Measurements from ENCODE around the gene RASSF8. TPM values are rescaled to one million over a fixed set of nuclear protein-coding genes. Genes with fewer than 3 reads are reported as not detected.

The RASSF8 gene, protein sequence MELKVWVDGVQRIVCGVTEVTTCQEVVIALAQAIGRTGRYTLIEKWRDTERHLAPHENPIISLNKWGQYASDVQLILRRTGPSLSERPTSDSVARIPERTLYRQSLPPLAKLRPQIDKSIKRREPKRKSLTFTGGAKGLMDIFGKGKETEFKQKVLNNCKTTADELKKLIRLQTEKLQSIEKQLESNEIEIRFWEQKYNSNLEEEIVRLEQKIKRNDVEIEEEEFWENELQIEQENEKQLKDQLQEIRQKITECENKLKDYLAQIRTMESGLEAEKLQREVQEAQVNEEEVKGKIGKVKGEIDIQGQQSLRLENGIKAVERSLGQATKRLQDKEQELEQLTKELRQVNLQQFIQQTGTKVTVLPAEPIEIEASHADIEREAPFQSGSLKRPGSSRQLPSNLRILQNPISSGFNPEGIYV
- total RNA-seq = 14.6 and 27.4 TPM in 2 replicates
- 8.1 TPM for polyA plus RNA-seq (2012)

DNA sequence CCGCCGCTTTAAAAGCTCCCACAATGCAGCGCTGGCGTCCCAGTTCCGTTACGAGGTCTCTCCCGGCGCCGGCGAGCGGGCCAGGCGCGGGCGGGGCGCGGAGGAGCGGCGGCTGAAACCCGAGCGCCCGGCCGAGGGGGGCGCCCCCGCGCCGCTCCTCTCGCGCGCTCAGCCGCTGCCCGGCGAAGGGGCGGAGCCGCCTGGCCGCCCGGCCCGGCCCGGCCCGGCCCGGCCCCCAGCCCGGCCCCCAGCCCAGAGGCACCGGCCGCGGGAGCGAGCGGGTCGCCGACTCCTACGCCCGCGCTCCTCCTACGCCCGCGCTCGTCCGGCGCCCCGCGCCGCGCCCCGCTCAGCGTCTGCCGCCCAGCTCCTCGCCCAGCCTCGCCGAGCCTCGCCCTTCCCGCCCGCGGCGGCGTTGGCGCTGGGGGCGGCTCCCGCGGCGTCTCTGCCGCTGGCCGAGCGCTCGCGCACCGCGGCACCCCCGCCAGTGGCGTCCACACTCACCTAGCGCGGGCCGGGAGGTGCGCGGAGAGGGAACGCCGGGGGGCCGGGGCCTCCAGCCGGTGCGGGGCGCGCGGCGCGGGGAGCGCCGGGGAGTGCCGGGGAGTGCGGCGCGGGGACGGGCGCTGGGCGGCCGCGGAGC lies at the start of gene RASSF8:
Gene RASSF8, plus strand, starts transcription at position 255 of the 643 bp plus-strand sequence. CDS start 96,662 bp downstream, outside the sequence.
- peak; percentile 83 for DNase-seq (ENCODE audit: low read depth)

DNA sequence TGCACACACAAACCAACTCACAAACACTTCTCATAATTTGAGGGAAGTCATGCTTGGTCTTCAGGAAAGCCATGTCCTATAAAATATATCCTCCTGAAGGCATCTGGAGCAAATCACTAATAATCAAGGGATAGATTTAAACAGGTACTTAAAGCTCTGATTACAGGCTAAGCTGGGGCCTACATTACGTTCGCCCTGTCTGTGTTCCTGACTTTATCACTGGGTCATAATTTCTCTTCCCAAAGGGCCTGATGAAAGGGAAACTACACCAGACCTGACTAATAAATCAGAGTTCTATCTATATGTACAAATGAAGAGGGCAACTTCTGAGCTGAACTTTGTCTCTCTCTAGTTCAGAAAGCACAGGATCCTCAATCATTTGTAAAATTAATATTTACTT lies 43.9 kb upstream of the RASSF8 start:
- no peak for DNase-seq (ENCODE audit: low read depth)

DNA sequence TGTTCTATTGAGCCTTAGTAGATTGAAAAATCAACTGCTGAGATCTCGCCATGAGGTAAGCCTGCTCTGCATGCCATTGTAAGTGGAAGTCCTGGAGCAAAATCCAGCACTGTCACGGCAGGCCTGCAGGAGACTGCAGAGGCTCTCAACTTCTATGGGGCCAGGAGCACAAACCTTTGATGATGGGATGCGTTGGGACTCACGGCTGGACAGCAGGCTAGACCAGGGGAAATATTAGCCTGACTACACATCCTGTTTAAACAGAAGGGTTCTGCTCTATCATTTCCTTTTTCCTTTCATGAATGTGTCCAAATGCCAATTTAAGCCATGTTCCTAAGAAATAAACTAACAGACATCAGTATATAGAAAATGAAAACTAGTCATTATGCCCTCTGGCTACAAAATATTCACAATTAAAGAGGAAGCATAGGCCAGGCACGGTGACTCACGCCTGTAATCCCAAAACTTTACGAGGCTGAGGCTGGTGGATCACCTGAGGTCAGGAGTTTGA lies 33.9 kb upstream of the RASSF8 start:
- no peak for DNase-seq (ENCODE audit: low read depth)

DNA sequence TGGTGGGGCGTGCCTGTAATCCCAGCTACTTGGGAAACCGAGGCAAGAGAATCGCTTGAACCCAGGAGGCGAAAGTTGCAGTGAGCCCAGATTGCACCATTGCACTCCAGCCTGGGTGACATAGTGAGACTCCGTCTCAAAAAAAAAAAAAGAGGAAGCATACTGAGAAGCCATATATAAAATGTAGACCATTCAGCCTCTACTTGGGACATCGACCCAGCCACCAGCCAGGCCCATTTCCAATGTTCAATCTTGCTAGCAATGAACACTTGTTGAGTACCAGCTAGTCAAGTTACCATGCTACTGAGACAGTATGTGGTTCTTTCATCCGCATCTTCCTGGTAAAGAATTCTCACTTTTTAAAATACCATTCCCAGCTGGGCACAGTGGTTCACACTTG lies 33.4 kb upstream of the RASSF8 start:
- DNase-seq (ENCODE audit: low read depth) = no peak

DNA sequence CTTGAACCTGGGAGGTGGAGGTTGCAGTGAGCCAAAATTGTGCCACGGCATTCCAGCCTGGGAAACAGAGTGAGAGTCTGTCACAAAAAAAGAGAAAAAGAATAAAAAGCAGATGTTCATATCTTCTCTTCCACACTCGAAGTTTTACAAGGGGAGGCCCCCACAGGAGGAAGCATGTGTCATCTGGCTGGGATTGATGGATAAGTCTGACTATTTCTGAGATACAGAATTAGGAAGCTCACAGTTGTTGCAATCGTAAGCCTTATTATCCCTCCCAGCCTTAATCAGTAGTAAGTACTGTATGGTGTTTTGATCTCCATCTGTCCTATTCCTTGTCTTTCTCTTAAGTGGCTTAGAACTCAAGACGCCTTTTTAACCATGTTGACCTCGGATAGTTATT lies 31.9 kb upstream of the RASSF8 start:
- DNase-seq (ENCODE audit: low read depth) = no peak

DNA sequence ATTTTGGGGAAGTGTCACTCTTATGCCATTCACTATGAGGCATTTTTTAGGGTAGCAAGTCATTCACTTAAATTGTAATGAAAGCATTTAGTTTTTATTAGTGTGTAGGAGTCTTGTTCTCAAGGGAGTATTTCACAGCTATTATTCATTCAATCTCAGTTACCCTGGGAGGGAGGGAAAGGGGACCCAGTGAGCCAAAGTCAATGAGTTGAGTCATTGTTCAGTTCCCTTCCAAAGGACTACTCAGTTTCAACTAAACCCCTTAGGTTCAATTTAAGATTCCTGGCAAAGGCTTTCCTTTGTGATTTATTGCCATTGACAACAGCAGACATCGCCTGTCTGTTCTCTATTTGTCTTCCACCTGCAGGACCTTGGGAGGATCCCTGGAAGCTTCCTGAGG lies 29.3 kb upstream of the RASSF8 start:
- DNase-seq (ENCODE audit: low read depth) = no peak

DNA sequence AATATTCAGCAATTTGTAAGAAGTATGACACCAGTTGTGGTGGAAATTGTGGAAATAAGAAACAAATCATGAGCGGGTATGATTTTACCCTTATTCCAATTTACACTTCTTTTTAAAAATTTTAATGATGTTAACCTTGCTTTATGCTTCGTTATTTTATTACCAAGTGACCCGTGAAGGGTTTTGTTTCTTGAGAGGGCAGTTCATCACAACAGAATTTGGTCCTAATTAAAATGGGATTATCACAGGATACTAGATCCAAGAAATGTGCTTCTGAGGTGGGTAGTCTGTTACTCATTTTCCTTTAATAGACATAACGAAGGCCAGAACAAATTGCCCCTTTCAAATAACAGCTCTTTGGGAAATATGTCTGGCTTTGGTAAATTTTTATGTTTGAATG lies 25.5 kb upstream of the RASSF8 start:
- no peak for DNase-seq (ENCODE audit: low read depth)

DNA sequence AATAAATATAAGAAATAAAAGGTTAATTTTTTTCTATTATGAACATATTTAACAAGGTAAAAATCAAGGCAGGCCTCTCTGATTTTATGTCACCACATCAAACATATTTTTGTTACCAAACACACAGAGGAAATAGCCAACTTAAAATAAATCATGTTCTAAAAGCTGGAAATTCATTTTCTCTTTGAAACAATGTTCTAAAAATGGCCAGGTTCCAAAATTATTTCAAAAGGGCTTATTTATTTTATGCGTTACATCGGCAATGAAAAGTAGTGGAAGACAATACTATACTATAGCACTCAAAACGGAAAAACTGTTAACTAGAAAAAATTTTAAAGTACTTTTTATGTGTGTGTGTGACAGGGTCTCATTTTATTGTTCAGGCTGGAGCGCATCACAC lies 24.0 kb upstream of the RASSF8 start:
- no peak for DNase-seq (ENCODE audit: low read depth)

DNA sequence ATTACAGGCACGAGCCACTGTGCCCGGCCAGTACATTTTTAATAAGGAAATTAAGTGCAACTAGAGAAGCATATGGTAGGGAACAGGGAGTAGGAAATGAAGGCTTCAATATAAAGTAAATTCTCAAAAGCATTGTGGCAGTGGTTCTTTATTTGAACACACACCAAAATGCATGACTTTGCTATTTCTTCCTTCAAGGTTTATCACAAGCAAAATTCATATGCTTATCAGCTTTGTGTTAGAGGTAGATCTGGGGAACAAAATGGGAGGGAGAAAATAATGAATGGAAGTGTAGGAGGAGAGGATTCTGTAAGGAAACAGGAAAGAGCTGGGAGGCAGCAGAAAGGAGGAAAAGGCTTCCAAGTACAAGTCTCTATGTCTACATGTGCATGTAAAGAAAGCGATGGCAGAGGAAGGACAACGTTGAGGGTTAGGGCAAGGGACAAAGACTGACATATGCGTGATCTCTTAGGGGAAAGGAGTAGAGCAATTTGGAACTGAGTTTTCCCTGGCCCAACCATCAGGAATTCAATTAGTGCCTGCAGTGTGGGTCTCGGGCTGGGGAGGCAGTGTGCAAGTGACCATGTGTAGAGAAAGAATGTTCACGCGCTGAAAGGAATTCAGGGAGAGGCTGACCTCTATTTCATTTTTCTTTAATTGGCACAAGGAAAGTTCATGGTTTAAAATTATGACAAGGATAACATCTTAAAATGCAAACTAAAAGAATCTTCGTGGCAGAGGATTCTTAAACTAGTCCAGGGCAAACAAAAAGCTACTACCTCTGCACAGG lies 22.9 kb upstream of the RASSF8 start:
- peak; percentile 25 for DNase-seq (ENCODE audit: low read depth)

DNA sequence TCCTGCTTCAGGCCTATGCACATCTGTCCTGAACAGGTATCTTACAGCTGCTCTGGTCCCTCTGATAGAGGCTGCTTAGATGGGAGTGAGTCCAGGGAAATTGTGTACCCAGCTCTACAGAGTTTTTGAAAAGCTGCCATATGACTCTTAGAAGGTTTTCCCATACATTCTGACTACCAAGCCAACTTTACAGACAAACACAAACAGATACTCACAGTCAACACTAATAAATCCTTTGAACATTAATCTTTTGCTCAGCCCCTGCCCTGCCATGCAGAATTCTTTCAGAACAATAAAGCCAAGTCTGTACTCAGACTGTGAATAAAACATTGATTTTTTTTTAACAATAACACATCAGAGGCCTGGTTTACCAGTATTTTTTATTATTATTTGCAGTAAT lies 21.4 kb upstream of the RASSF8 start:
- no peak for DNase-seq (ENCODE audit: low read depth)

DNA sequence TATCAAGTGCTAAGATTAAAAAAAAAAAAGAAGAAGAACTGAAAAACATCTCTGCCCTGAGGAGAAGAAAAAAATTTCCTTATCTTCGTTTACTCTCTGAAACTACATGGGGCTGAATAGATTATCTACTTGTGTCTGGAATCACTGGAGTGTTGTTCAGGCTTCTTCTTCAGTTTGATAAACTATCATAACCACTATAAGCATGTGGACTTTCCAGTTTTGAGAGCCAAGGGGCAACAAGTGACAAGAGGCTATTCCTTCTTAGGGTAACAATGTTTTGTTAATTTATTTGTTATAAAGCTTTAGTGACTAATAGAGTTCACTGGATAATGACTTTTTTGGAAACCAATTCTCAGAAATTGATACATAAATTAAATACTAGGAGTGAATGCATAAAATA lies 19.9 kb upstream of the RASSF8 start:
- DNase-seq (ENCODE audit: low read depth) = no peak

DNA sequence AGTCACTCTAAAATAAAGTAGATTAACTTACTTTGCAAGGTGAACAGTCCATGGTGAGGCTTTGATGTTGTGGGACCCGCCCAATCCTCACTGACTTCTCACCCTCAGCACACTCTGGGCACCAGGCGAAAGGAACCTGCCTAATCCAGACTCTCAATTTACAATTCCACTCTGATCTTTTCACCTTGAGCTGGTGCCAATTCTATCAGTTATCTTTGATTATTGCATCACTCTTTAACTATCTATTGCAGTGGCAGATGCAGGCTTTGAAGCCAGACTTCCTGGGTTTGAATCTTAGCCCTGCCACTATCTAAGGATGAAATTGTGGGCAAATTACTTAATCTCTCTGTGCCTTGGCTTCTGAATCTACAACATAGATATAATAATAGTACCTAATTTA lies 18.9 kb upstream of the RASSF8 start:
- no peak for DNase-seq (ENCODE audit: low read depth)

DNA sequence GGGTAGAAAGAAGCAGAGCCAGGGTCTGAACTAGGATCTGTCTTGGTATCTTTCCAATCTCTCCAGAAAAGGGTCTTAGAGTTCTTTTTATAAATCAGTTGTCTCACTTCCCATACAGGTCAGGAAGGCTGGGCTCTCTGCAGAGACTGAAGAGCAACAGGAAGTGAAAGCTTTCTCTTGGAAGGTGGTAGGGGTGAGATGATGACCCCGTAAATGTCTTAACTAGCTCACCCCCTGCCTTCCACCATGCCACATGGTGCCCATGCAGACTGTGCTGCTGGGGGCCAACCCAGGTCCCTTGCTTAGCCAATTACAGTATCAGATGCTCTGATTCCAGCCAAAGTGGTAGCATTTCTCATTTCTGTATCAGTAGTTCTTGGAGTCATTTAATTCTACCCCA lies 17.6 kb upstream of the RASSF8 start:
- DNase-seq (ENCODE audit: low read depth) = no peak

DNA sequence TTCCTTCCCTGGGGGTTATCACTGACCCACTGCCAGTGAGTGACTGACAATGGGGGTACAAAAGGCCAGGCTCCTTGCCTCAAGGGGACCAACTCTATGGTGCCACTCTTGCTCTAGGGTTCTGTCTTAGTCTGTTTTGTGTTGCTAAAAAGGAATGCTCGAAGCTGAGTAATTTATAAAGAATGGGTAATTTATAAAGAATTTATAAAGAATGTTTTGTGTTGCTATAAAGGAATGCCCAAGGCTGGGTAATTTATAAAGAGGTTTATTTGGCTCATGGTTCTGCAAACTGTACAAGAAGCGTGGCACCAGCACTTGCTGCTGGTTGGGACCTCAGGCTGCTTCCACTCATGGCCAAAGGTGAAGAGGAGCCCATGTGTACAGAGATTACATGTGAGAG lies 15.8 kb upstream of the RASSF8 start:
- DNase-seq (ENCODE audit: low read depth) = no peak

DNA sequence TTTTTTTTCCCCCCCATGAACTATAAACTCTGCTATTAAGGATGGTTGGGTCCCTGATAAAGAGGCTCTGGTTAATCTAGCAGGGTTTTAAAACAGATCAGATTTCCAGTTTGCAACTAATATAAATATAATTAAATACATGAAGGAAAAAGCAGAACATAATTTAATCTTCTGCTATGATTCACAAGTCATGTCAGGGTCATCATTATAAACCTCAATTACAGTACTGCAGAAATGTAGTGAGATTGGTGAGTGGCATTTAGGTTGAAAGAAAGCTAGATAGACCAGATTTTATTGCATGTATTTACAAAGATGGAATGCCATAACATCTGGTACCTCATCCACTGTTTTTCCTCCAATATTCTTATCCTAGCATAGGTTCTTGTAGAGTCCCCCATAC lies 14.5 kb upstream of the RASSF8 start:
- no peak for DNase-seq (ENCODE audit: low read depth)

DNA sequence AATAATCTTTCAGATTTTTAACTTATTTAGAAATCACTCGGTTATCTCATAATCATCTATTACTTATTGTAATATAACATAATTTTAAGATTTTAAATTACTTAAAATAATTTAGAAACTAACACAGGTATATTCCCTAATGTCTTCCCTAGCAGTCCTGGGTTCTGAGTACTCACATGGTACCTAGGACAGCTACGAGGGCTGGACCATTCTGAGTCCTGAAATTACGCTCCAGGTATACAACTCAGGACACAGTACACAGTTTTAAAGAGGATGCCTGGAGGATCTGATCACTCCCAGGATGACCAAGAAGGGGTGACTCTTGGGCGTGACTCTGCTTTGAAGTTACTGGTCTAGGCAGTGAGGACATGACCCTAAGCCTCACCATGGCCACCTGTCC lies 9.1 kb upstream of the RASSF8 start:
- no peak for DNase-seq (ENCODE audit: low read depth)

DNA sequence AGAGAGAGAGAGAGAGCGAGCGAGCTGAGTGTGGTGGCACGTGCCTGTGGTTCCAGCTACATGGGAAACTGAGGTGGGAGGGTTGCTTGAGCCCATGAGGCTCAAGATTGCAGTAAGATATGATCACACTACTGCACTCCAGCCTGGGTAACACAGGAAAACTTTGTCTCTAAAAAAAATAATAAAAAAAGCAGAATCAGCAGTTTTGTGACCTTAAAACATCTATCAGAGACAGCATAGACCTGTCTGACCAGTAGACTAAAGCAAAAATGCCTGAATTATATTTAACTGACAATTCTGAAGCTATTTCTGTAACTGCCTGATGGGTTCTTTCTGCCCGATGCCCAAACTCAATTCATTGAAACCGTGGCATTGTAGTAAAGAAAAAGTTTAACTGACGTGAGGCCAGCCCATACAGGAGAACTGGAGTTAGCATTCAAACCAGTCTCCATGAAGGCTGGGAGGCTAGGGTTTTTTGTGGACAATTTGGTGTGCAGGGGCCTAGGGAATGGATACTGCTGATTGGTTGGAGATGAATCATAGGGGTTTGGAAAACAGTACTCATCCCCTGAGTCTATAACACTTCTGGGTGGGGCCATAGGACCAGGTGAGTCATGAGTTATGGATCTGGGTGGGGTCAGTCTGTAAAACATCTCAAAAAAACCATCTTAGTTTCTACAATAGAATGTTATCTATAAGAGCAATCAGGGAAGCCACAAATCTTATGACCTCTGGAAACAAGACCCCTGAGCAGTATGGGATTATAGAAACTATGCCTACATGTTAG lies 8.0 kb upstream of the RASSF8 start:
- no peak for DNase-seq (ENCODE audit: low read depth)

DNA sequence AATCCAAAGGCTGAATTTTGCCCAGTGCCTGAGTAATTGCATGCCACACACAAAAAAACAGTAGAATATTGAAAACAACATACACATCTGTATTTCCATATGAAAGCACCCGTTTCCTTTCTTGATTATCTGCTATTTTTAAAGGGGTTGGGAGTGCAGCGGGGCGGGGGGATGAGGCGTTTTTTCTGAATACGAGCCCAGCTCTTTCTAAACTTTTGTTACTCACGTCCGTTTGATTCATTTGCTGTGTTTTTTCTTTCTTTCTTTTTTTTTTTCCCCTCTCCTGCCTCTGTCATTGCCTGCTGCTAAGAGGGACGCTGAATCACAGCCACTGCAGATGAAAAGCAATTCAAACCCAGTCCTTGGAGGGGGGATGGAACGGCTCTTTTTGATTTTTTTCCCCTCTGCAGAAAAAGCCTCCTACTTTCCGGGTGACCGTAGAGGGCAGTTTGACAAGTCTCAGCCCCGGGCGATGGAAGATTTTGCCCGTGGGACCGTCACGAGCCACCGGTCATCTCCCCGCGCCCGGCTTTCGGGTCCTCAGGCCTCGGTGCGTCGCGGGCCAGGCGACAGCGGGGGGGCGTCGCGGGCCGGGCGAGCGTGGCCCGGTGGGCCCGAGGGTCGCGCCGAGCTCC lies 572 bp upstream of the RASSF8 start:
- DNase-seq (ENCODE audit: low read depth) = peak; percentile 70

DNA sequence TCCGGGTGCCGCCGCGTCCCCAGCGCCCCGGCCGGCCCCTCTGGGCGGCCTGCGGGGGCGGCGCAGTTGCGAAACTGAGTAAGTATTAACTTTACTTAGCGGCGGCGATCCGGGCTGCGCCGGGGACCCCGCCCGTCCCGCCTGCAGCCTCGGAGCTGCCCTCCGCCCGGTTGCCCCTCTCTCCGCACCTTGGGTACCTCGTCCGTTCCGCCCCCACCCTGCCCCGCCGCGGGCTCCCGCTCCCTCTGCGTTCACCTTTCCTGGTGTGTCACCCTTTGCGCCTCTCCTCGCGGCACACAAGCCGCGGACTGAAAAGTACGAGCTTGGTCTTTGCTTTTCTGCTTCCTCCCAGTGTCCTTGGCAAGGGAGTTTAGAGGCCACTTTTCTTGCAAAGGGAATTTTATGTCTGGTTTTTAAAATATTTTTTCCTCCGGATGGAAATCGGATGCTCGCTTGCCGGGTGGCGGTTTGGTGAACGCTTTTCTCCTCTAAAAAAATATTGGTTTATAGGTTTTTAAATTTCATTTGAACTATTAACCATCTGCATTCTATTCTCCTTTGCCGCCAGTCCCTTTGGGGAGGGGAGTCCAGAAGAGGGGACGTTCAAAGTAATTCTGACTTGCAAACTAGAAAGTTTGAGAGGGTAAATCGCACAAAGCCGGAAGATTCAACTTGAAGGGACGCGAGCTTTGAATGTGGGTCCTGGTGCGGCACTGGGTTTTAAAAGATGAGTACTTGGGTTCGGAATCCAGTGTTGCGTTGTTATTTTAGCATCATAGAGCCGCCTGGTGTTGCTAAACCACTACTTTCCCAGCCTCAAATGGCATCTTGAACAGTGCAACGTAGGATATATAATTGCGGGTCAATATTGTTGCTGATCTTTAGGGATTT lies 834 bp downstream of the RASSF8 start:
- DNase-seq (ENCODE audit: low read depth) = peak; percentile 64

DNA sequence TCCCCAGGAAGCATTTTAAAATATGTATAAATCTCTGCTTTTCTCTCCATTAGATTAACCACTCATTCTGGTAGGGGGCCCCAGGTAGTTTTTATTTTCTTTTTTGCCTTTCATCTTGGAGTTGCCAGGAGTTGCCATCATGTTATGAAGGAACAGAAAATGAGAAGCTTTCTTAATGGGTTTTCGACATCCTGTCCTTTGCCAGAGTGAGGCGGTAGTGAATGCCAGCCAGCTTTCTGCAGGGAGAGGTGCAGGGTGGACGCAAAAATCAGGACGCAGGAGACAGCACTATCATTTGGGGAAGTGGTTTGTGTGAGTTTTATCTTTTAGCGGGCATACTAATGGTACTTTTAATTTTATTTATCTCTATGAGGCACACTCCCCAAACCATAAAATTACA lies 1.7 kb downstream of the RASSF8 start:
- DNase-seq (ENCODE audit: low read depth) = peak; percentile 49

All from myocyte (in vitro differentiated cells).